ENCODE measurements around the gene HLA-B. TPM values are rescaled to one million over a fixed set of nuclear protein-coding genes. Genes with fewer than 3 reads are reported as not detected.
"Not testable (repeated sequence)": the region's sequence is repeated elsewhere in the genome, so short reads cannot be mapped to it uniquely, and the experiment has no call there.

HLA-B gene
- total and polyA plus RNA-seq, 2 donors: 1,474 to 2,173 TPM

DNA sequence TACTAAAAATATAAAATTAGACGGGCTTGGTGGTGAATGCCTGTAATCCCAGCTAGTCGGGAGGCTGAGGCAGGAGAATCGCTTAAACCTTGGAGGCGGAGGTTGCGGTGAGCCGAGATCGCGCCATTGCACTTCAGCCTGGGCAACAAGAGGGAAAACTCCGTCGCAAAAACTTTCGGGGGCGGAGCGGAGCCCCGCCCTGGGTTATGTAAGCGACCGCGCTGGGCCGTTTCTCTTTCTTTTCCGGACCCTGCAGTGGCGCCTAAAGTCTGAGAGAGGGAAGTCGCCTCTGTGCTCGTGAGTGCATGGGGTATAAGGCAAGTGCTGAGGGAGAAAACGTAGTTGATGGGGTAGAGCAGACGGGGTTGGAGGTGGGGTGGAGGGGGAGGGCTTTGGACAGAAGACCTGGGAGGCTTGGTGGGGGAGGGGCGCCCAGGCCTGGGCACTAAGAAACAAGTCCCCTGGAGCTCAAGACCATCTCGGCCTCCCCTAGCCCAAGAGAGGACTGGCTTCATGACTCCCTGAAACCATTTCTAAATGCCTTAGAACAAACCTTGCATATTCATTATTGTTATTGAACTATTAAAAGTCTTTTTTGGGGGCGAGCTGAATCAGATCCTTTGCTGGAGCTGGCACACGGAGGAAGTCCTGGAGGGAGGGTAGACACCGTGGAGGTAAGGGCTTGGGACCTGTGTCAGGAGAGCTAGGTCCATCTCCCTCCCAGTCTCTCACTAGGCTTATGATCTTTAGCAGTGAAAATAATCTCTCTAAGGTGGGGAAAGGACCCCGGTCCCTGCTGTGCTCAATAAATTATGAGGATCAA is 43.7 kb upstream of the HLA-B start:
- Histone ChIP-seq H3K27ac (ENCODE audit: low read depth in 1 of 2, low read length in 1 of 2) (peak overlapping the region; percentile 58 to 83), H3K27me3 (ENCODE audit: control insufficient read depth in 2 of 2, insufficient read depth in 1 of 2, low read length in 1 of 2) (peaks cover 0 to 33% of the 10 kb centered on the region in 2 donors), H3K36me3 (ENCODE audit: control insufficient read depth in 2 of 2, insufficient read depth in 2 of 2, low read length in 1 of 2) (no peaks in the 10 kb centered on the region), H3K4me3 (ENCODE audit: low read length in 2 of 2) (peak overlapping the region; percentile 69 to 85), H3K4me1 (ENCODE audit: control insufficient read depth in 2 of 2, insufficient read depth in 2 of 2, low read length in 2 of 2) (peaks cover 0 to 45% of the 10 kb centered on the region in 2 donors), H3K9me3 (ENCODE audit: control insufficient read depth in 2 of 2, insufficient read depth in 1 of 2, low read length in 1 of 2) (peaks cover 0 to 11% of the 10 kb centered on the region in 2 donors)
- DNase-seq (ENCODE audit: low read depth in 6 of 9, low spot score in 9 of 9): peak in 6 of 9 donors; percentile 39 to 83 (median 46)
- 4% methylated on average over 30 of the region's 30 CpGs for WGBS

- WGBS: under 1% methylated on average over 57 of the region's 57 CpGs
- Histone ChIP-seq H3K4me1 (ENCODE audit: control insufficient read depth in 2 of 2, insufficient read depth in 2 of 2, low read length in 2 of 2) (peaks cover 0 to 45% of the 10 kb centered on the region in 2 donors), H3K36me3 (ENCODE audit: control insufficient read depth in 2 of 2, insufficient read depth in 2 of 2, low read length in 1 of 2) (no peaks in the 10 kb centered on the region), H3K27me3 (ENCODE audit: control insufficient read depth in 2 of 2, insufficient read depth in 1 of 2, low read length in 1 of 2) (peaks cover 0 to 33% of the 10 kb centered on the region in 2 donors), H3K9me3 (ENCODE audit: control insufficient read depth in 2 of 2, insufficient read depth in 1 of 2, low read length in 1 of 2) (peaks cover 0 to 11% of the 10 kb centered on the region in 2 donors), H3K4me3 (ENCODE audit: low read length in 2 of 2) (peak overlapping the region; percentile 69 to 85), H3K27ac (ENCODE audit: low read depth in 1 of 2, low read length in 1 of 2) (peak overlapping the region; percentile 58 to 83)
- DNase-seq (ENCODE audit: low read depth in 6 of 9, low spot score in 9 of 9): peak in 7 of 9 donors; percentile 32 to 76 (median 49)
Observed at GRCh38 chr6:31399589-31400466, 42.8 kb upstream of the HLA-B start.

DNA sequence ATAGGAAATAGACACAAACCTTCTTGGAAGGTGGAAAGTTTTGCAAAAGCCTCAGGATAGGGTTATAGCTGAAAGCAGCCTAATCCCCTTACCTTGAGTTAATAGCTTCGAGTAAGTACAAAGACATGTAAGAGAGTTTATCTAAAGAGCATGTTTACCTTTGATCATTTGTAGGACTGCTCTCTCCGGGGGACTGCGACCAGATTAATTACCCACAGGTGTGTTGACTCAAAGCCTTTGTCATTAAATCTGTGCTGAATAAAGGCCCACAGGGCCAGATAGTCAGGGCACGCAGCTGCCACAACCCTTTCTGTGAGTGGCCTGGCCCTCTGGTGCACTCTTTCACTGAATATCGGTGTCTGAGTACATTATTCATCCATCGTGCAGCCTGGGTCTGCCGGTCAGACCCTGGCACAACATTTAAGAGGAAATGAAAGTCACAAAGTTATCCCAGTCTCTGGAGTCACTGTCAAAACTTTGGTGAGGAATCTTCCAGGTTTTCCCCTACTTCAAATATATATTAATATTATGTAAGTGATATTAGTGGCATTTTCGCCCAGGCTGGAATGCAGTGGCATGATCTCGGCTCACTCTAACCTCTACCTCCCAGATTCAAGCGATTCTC is 41.0 kb upstream of the HLA-B start:
- Histone ChIP-seq H3K27ac (ENCODE audit: low read depth in 1 of 2, low read length in 1 of 2) (no peak overlapping the region), H3K9me3 (ENCODE audit: control insufficient read depth in 2 of 2, insufficient read depth in 1 of 2, low read length in 1 of 2) (peaks cover 0 to 11% of the 10 kb centered on the region in 2 donors), H3K36me3 (ENCODE audit: control insufficient read depth in 2 of 2, insufficient read depth in 2 of 2, low read length in 1 of 2) (no peaks in the 10 kb centered on the region), H3K4me1 (ENCODE audit: control insufficient read depth in 2 of 2, insufficient read depth in 2 of 2, low read length in 2 of 2) (peaks cover 0 to 31% of the 10 kb centered on the region in 2 donors), H3K4me3 (ENCODE audit: low read length in 2 of 2) (no peak overlapping the region), H3K27me3 (ENCODE audit: control insufficient read depth in 2 of 2, insufficient read depth in 1 of 2, low read length in 1 of 2) (peaks cover 0 to 18% of the 10 kb centered on the region in 2 donors)
- no peak for DNase-seq (ENCODE audit: low read depth in 6 of 9, low spot score in 9 of 9)
- WGBS: 96% methylated on average over 10 of the region's 10 CpGs

DNA sequence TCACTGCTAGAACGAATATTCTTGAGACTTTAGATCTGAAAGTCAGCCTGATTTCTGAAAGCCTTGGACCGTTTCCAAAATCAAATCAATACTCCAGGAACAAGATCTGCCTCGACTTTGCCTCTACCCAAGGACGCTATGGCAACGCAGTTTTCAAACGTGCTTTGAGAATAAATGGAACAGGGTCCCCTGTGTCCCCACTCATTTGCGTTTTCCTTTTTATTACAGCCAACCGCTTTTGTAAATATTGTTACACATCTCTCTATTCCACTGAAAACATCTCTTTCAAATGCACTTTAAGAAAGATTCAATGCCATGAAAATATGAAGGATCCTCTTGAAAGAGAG is 40.1 kb upstream of the HLA-B start:
- H3K27ac ChIP-seq (ENCODE audit: low read depth in 1 of 2, low read length in 1 of 2); H3K36me3 ChIP-seq (ENCODE audit: control insufficient read depth in 2 of 2, insufficient read depth in 2 of 2, low read length in 1 of 2); H3K27me3 ChIP-seq (ENCODE audit: control insufficient read depth in 2 of 2, insufficient read depth in 1 of 2, low read length in 1 of 2); H3K4me3 ChIP-seq (ENCODE audit: low read length in 2 of 2); DNase-seq (ENCODE audit: low read depth in 6 of 9, low spot score in 9 of 9): not testable (repeated sequence)
- Histone ChIP-seq H3K9me3 (ENCODE audit: control insufficient read depth in 2 of 2, insufficient read depth in 1 of 2, low read length in 1 of 2) (peaks cover 0 to 11% of the 10 kb centered on the region in 2 donors), H3K4me1 (ENCODE audit: control insufficient read depth in 2 of 2, insufficient read depth in 2 of 2, low read length in 2 of 2) (peaks cover 0 to 22% of the 10 kb centered on the region in 2 donors)
- WGBS: 49% methylated on average over 8 of the region's 8 CpGs

DNA sequence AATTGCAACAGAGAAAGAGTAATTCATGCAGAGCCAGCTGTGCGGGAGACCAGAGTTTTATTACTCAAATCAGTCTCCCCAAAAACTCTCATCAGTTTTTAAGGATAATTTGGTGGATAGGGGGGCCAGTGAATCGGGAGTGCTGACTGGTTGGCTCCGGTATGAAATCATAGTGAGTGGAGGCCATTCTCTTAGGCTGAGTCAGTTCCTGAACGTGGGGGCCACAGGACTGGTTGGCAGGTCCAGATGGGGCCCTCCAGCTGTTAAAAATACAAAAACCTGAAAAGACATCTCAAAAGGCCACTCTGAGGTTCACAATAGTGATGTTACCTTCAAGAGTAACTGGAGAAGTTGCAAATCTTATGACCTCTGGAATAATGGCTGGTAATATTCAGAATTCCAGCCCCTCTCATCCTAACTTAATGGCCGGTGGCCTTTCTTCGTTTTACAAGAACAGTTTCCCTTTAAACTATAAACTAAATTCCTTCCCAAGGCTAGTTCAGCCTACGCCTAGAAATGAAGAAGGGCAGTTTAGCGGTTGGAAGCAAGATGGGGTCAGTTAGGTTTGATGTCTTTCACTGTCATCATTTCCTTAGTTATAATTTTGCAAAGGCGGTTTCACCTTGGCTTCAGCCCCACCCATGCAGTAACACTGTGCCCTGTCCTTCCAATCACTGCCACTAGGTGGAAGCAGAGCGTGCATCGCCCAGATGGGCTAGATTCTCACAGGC is 39.6 kb upstream of the HLA-B start:
- Histone ChIP-seq H3K4me1 (ENCODE audit: control insufficient read depth in 2 of 2, insufficient read depth in 2 of 2, low read length in 2 of 2) (peaks cover 0 to 16% of the 10 kb centered on the region in 2 donors), H3K9me3 (ENCODE audit: control insufficient read depth in 2 of 2, insufficient read depth in 1 of 2, low read length in 1 of 2) (peaks cover 0 to 11% of the 10 kb centered on the region in 2 donors), H3K4me3 (ENCODE audit: low read length in 2 of 2) (no peak overlapping the region), H3K36me3 (ENCODE audit: control insufficient read depth in 2 of 2, insufficient read depth in 2 of 2, low read length in 1 of 2) (no peaks in the 10 kb centered on the region), H3K27ac (ENCODE audit: low read depth in 1 of 2, low read length in 1 of 2) (no peak overlapping the region), H3K27me3 (ENCODE audit: control insufficient read depth in 2 of 2, insufficient read depth in 1 of 2, low read length in 1 of 2) (peaks cover 0 to 9% of the 10 kb centered on the region in 2 donors)
- WGBS: 53% methylated on average over 11 of the region's 11 CpGs
- peak; percentile 37 to 90 (median 77) for DNase-seq (ENCODE audit: low read depth in 6 of 9, low spot score in 9 of 9)

DNA sequence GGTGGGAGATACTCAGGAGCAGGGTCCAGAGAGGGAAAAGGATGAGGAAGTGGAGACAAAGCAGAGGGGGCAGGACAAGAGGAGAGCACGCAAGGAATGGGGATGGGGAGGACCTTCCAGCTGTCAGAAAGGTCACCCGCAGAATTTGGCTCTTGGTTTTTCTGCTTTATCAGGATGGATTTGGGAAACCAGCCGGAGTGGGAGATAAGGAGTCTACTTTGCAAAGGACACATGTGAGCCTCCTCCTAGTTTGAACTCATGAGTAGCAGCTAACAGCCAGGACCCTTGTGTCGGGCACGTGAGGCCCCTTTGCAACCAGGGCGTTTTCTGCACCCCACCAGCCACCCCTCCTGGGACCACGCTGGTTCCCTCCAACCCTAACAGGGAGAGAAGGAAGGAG is 38.9 kb upstream of the HLA-B start:
- peaks cover 0 to 11% of the 10 kb centered on the region in 2 donors for H3K4me1 ChIP-seq (ENCODE audit: control insufficient read depth in 2 of 2, insufficient read depth in 2 of 2, low read length in 2 of 2)
- H3K4me3 ChIP-seq (ENCODE audit: low read length in 2 of 2): no peak overlapping the region
- H3K36me3 ChIP-seq (ENCODE audit: control insufficient read depth in 2 of 2, insufficient read depth in 2 of 2, low read length in 1 of 2): no peaks in the 10 kb centered on the region
- no peak for DNase-seq (ENCODE audit: low read depth in 6 of 9, low spot score in 9 of 9)
- WGBS: 95% methylated on average over 7 of the region's 7 CpGs
- peaks cover 0 to 9% of the 10 kb centered on the region in 2 donors for H3K27me3 ChIP-seq (ENCODE audit: control insufficient read depth in 2 of 2, insufficient read depth in 1 of 2, low read length in 1 of 2)
- no peak overlapping the region for H3K27ac ChIP-seq (ENCODE audit: low read depth in 1 of 2, low read length in 1 of 2)
- peaks cover 0 to 11% of the 10 kb centered on the region in 2 donors for H3K9me3 ChIP-seq (ENCODE audit: control insufficient read depth in 2 of 2, insufficient read depth in 1 of 2, low read length in 1 of 2)

GRCh38 chr6:31394381-31394780 is 37.4 kb upstream of the HLA-B start:
- 85% methylated on average over 4 of the region's 4 CpGs for WGBS
- H3K4me1 ChIP-seq (ENCODE audit: control insufficient read depth in 2 of 2, insufficient read depth in 2 of 2, low read length in 2 of 2): peaks cover 0 to 2% of the 10 kb centered on the region in 2 donors
- no peaks in the 10 kb centered on the region for H3K36me3 ChIP-seq (ENCODE audit: control insufficient read depth in 2 of 2, insufficient read depth in 2 of 2, low read length in 1 of 2)
- H3K27me3 ChIP-seq (ENCODE audit: control insufficient read depth in 2 of 2, insufficient read depth in 1 of 2, low read length in 1 of 2): no peaks in the 10 kb centered on the region
- H3K4me3 ChIP-seq (ENCODE audit: low read length in 2 of 2): no peak overlapping the region
- DNase-seq (ENCODE audit: low read depth in 6 of 9, low spot score in 9 of 9): no peak
- peaks cover 0 to 5% of the 10 kb centered on the region in 2 donors for H3K9me3 ChIP-seq (ENCODE audit: control insufficient read depth in 2 of 2, insufficient read depth in 1 of 2, low read length in 1 of 2)
- H3K27ac ChIP-seq (ENCODE audit: low read depth in 1 of 2, low read length in 1 of 2): no peak overlapping the region

GRCh38 chr6:31393932-31394331 is 37.0 kb upstream of the HLA-B start:
- no peak overlapping the region for H3K4me3 ChIP-seq (ENCODE audit: low read length in 2 of 2)
- 77% methylated on average over 5 of the region's 5 CpGs for WGBS
- no peaks in the 10 kb centered on the region for H3K36me3 ChIP-seq (ENCODE audit: control insufficient read depth in 2 of 2, insufficient read depth in 2 of 2, low read length in 1 of 2)
- H3K27me3 ChIP-seq (ENCODE audit: control insufficient read depth in 2 of 2, insufficient read depth in 1 of 2, low read length in 1 of 2): no peaks in the 10 kb centered on the region
- no peak for DNase-seq (ENCODE audit: low read depth in 6 of 9, low spot score in 9 of 9)
- no peak overlapping the region for H3K27ac ChIP-seq (ENCODE audit: low read depth in 1 of 2, low read length in 1 of 2)
- no peaks in the 10 kb centered on the region for H3K4me1 ChIP-seq (ENCODE audit: control insufficient read depth in 2 of 2, insufficient read depth in 2 of 2, low read length in 2 of 2)
- peaks cover 0 to 5% of the 10 kb centered on the region in 2 donors for H3K9me3 ChIP-seq (ENCODE audit: control insufficient read depth in 2 of 2, insufficient read depth in 1 of 2, low read length in 1 of 2)
